ENCODE data around the gene NREP. TPM values are rescaled to one million over a fixed set of nuclear protein-coding genes. Genes with fewer than 3 reads are reported as not detected.

Gene NREP
- total RNA-seq, 1 experiment from 2014 or later = 6.0 TPM

- TF ChIP-seq EGR1 (IDR thresholded peaks at IDR 0.05; ENCODE audit: low read depth) = no peak
- no peak for TF ChIP-seq ELF1 (IDR thresholded peaks at IDR 0.05; ENCODE audit: borderline replicate concordance, low read depth)
- no peak for TF ChIP-seq JUND (IDR thresholded peaks at IDR 0.05)
- no peak for TF ChIP-seq REST (IDR thresholded peaks at IDR 0.05; ENCODE audit: low read depth)
- TF ChIP-seq ZFX (IDR thresholded peaks at IDR 0.05) = no peak
- ChIA-PET POLR2A (no interaction called here), CTCF (no interaction called here), RAD21 (ENCODE audit: low non-redundant PET in 1 of 2, low total read pairs in 2 of 2, uncharacterized antibody in 2 of 2, unreplicated experiment in 2 of 2) (no interaction called here)
- no peak for DNase-seq (ENCODE audit: low read depth, low spot score)
- no peaks in the 10 kb centered on the region for H3K79me2 ChIP-seq (ENCODE audit: insufficient read depth, low read length)
- intact Hi-C loops (cut with micrococcal nuclease) = no loop called here
- no peak overlapping the region for H3K27ac ChIP-seq (ENCODE audit: low read depth, low read length)
- H3K36me3 ChIP-seq (ENCODE audit: control insufficient read depth in 1 of 2, insufficient read depth in 2 of 2, low read length in 2 of 2) = no peaks in the 10 kb centered on the region
- BruUV-seq (replicated peaks) = no TSS peak
- no peak overlapping the region for H3K4me3 ChIP-seq (replicated peaks in 1 of 2; ENCODE audit: low read depth in 1 of 2, low read length in 2 of 2)
- H3K27me3 ChIP-seq (ENCODE audit: insufficient read depth, low read length) = 0 out of 2 replicates have a peak, but pooled peaks cover 3% of the 10 kb centered on the region
- H2AFZ ChIP-seq (ENCODE audit: low read depth, low read length, poor library complexity, severe bottlenecking) = no peak overlapping the region
- ATAC-seq = no peak
- peaks cover 0 to 7% of the 10 kb centered on the region in 2 experiments; a peak in 2 of 4 replicates for H3K4me1 ChIP-seq (ENCODE audit: control insufficient read depth in 1 of 2, insufficient read depth in 2 of 2, low read length in 2 of 2)
- H3K9ac ChIP-seq (ENCODE audit: low read length) = no peak overlapping the region
- no peaks in the 10 kb centered on the region for H3K9me3 ChIP-seq (ENCODE audit: control insufficient read depth in 1 of 2, insufficient read depth in 1 of 2, low read depth in 1 of 2, low read length in 2 of 2)
- no peak overlapping the region for H3K4me2 ChIP-seq (ENCODE audit: low read length)
- H4K20me1 ChIP-seq (ENCODE audit: insufficient read depth) = no peaks in the 10 kb centered on the region
- H3K9me2 ChIP-seq (ENCODE audit: insufficient read depth) = no peaks in the 10 kb centered on the region
These were observed 5.9 kb upstream of the NREP start for GRCh38 chr5:111762895-111763294.

GRCh38 chr5:111758284-111758628 is 1.3 kb upstream of the NREP start:
- peak overlapping the region; percentile 52 for H2AFZ ChIP-seq (ENCODE audit: low read depth, low read length, poor library complexity, severe bottlenecking)
- BruUV-seq (replicated peaks) = no TSS peak
- H3K36me3 ChIP-seq (ENCODE audit: control insufficient read depth in 1 of 2, insufficient read depth in 2 of 2, low read length in 2 of 2) = no peaks in the 10 kb centered on the region
- H3K9ac ChIP-seq (ENCODE audit: low read length) = peak overlapping the region; percentile 62
- H3K9me3 ChIP-seq (ENCODE audit: control insufficient read depth in 1 of 2, insufficient read depth in 1 of 2, low read depth in 1 of 2, low read length in 2 of 2) = no peaks in the 10 kb centered on the region
- ChIA-PET RAD21 (ENCODE audit: low non-redundant PET in 1 of 2, low total read pairs in 2 of 2, uncharacterized antibody in 2 of 2, unreplicated experiment in 2 of 2) (no interaction called here), POLR2A (interaction anchor here (1.5 kb wide), 1 partner anchor 403 kb away, joined by 4 read pairs; no protein-coding TSS in a partner anchor), CTCF (interaction anchor here (1.3 kb wide), 1 partner anchor 208 kb away, joined by 5 read pairs; no protein-coding TSS in a partner anchor)
- H3K9me2 ChIP-seq (ENCODE audit: insufficient read depth) = no peaks in the 10 kb centered on the region
- no peak for DNase-seq (ENCODE audit: low read depth, low spot score)
- H3K27ac ChIP-seq (ENCODE audit: low read depth, low read length) = peak overlapping the region; percentile 64
- intact Hi-C loops (cut with micrococcal nuclease) = loop anchor here (5.0 kb wide), 2 partner anchors 206 to 389 kb away; no protein-coding TSS in a partner anchor
- H3K4me2 ChIP-seq (ENCODE audit: low read length) = peak overlapping the region; percentile 85
- H3K4me3 ChIP-seq (replicated peaks in 1 of 2; ENCODE audit: low read depth in 1 of 2, low read length in 2 of 2) = peak overlapping the region; percentile 44 to 61
- H3K79me2 ChIP-seq (ENCODE audit: insufficient read depth, low read length) = no peaks in the 10 kb centered on the region
- no peak for ATAC-seq
- H3K27me3 ChIP-seq (ENCODE audit: insufficient read depth, low read length) = no peaks in the 10 kb centered on the region
- H4K20me1 ChIP-seq (ENCODE audit: insufficient read depth) = no peaks in the 10 kb centered on the region; the same call in 1 of the 2 replicates
- peaks cover 3 to 15% of the 10 kb centered on the region in 2 experiments for H3K4me1 ChIP-seq (ENCODE audit: control insufficient read depth in 1 of 2, insufficient read depth in 2 of 2, low read length in 2 of 2)
- TF ChIP-seq ZFX (IDR thresholded peaks at IDR 0.05) (no peak), SRF (IDR thresholded peaks at IDR 0.05; ENCODE audit: low read depth) (no peak), CEBPB (IDR thresholded peaks at IDR 0.05; ENCODE audit: low read depth) (no peak), POLR2AphosphoS5 (IDR thresholded peaks at IDR 0.05; ENCODE audit: low read depth, low read length) (no peak), RAD21 (IDR thresholded peaks at IDR 0.05; ENCODE audit: low read depth) (no peak), CTCF (IDR thresholded peaks at IDR 0.05 in 2 of 3, conservative IDR thresholded peaks at IDR 0.05 in 1 of 3; ENCODE audit: borderline replicate concordance in 1 of 3, insufficient read depth in 1 of 3, low read depth in 2 of 3, low read length in 2 of 3) (no peak), ZBTB33 (IDR thresholded peaks at IDR 0.05; ENCODE audit: extremely low read depth, insufficient replicate concordance, low read length) (no peak), TCF7L2 (IDR thresholded peaks at IDR 0.05; ENCODE audit: borderline replicate concordance, extremely low read depth, insufficient read depth, insufficient read length) (no peak), ELF1 (IDR thresholded peaks at IDR 0.05; ENCODE audit: borderline replicate concordance, low read depth) (no peak), JUND (IDR thresholded peaks at IDR 0.05) (no peak), ZNF274 (IDR thresholded peaks at IDR 0.05; ENCODE audit: low read depth, low read length) (no peak)
